Spinal cord (tissue), 10 donors: Measurements from ENCODE around the gene AP3B2. TPM values are rescaled to one million over a fixed set of nuclear protein-coding genes. Genes with fewer than 3 reads are reported as not detected.

ENCODE experiments used
- DNase-seq, 6 donors: peaks; one replicate each; pipeline versions ENCODE4 v3.0.0 to v3.0.0-alpha.2; 2013 to 2015; ENCODE audit warnings: low spot score in 6 of 6, low read depth in 4 of 6
- H3K27ac ChIP-seq: one replicate; pipeline ENCODE4 v1.5.1; 2013; ENCODE audit warnings: low read depth, low read length, control low read depth
- H3K27me3 ChIP-seq: one replicate; pipeline ENCODE4 v1.6.1; 2013; ENCODE audit warnings: low read length; ENCODE audit not compliant: control insufficient read depth, insufficient read depth
- H3K36me3 ChIP-seq: one replicate; pipeline ENCODE4 v1.6.1; 2013; ENCODE audit warnings: low read length; ENCODE audit not compliant: control insufficient read depth, insufficient read depth
- H3K4me1 ChIP-seq: one replicate; pipeline ENCODE4 v1.6.1; 2013; ENCODE audit warnings: low read length; ENCODE audit not compliant: control insufficient read depth, insufficient read depth
- H3K4me3 ChIP-seq: one replicate; pipeline ENCODE4 v1.5.1; 2013; ENCODE audit warnings: low read depth, low read length, control low read depth
- H3K9me3 ChIP-seq: one replicate; pipeline ENCODE4 v1.6.1; 2013; ENCODE audit warnings: low read length; ENCODE audit not compliant: control insufficient read depth, insufficient read depth
- WGBS: methylation state at CpG from one replicate; pipeline ENCODE4 v1.1.5; 2013; ENCODE audit warnings: missing lambda C conversion rate; ENCODE audit not compliant: insufficient coverage; 5-methylcytosine and 5-hydroxymethylcytosine counted together
- polyA plus RNA-seq, 2 donors: library from polyadenylated mRNA; unstranded; fragments of 120-200 nt; gene quantifications; one replicate each; pipeline ENCODE4 v1.2.1, GENCODE V29; 2013; ENCODE audit not compliant: insufficient read length in 2 of 2
- total RNA-seq, 2 donors: library from RNA; depleted of rRNA in 1 of 2; stranded (reverse); fragments of 120-200 nt in 1 of 2; fragments of >200 nt in 1 of 2; gene quantifications; one replicate each; pipeline versions ENCODE4 v1.2.3 to v1.2.4, GENCODE V29; 2013 to 2014
- donor health status: healthy.

Gene AP3B2
- total and polyA plus RNA-seq, 4 donors: 19.3 to 138 (median 71.7) TPM

GRCh38 chr15:82624008-82624407 is 85.7 kb downstream of the AP3B2 start:
- no peak overlapping the region for H3K4me3 ChIP-seq
- H3K27me3 ChIP-seq: no peaks in the 10 kb centered on the region
- no peaks in the 10 kb centered on the region for H3K4me1 ChIP-seq
- no peaks in the 10 kb centered on the region for H3K9me3 ChIP-seq
- no peaks in the 10 kb centered on the region for H3K36me3 ChIP-seq
- 81% methylated on average over 2 of the region's 2 CpGs for WGBS
- no peak overlapping the region for H3K27ac ChIP-seq
- no peak for DNase-seq

GRCh38 chr15:82621970-82622369 is 87.7 kb downstream of the AP3B2 start:
- Histone ChIP-seq H3K4me1 (no peaks in the 10 kb centered on the region), H3K27me3 (no peaks in the 10 kb centered on the region), H3K27ac (no peak overlapping the region), H3K36me3 (no peaks in the 10 kb centered on the region), H3K4me3 (no peak overlapping the region), H3K9me3 (no peaks in the 10 kb centered on the region)
- WGBS: 50% methylated on average over 1 of the region's 1 CpG
- no peak for DNase-seq

- H3K36me3 ChIP-seq: no peaks in the 10 kb centered on the region
- no peaks in the 10 kb centered on the region for H3K9me3 ChIP-seq
- no peak overlapping the region for H3K4me3 ChIP-seq
- no peaks in the 10 kb centered on the region for H3K27me3 ChIP-seq
- DNase-seq: no peak
- H3K4me1 ChIP-seq: no peaks in the 10 kb centered on the region
- 68% methylated on average over 8 of the region's 12 CpGs for WGBS
- no peak overlapping the region for H3K27ac ChIP-seq
Measured at GRCh38 chr15:82613747-82614146, 95.9 kb downstream of the AP3B2 start.

GRCh38 chr15:82611348-82611747 is 98.3 kb downstream of the AP3B2 start:
- Histone ChIP-seq H3K27ac (no peak overlapping the region), H3K4me1 (no peaks in the 10 kb centered on the region), H3K36me3 (no peaks in the 10 kb centered on the region), H3K27me3 (no peaks in the 10 kb centered on the region), H3K9me3 (no peaks in the 10 kb centered on the region), H3K4me3 (no peak overlapping the region)
- 90% methylated on average over 2 of the region's 4 CpGs for WGBS
- DNase-seq: no peak

Other genes with a start within 250 kb of the AP3B2 start
- gene RPS17, start 169.4 kb downstream of the AP3B2 start, total RNA-seq: 1,000 to 10,000 TPM in 1 of 2 donors, 100 to 1,000 TPM in 1; 815 to 2,786 TPM
- gene RPS17, start 169.4 kb downstream of the AP3B2 start, polyA plus RNA-seq: 1,000 to 10,000 TPM; 1,198 to 1,270 TPM
- 10 to 100 TPM in 1 of 2 donors, 1 to 10 TPM in 1; 5.1 to 11.0 TPM for gene CPEB1, start 62.5 kb downstream of the AP3B2 start, total RNA-seq
- gene CPEB1, start 62.5 kb downstream of the AP3B2 start, polyA plus RNA-seq: 1 to 10 TPM; 8.1 to 8.2 TPM
- under 1 TPM in 1 of 2 donors, not detected in 1; 0.06 TPM for gene FSD2, start 96.2 kb upstream of the AP3B2 start, total RNA-seq
- under 1 TPM; 0.36 to 0.63 TPM for gene FSD2, start 96.2 kb upstream of the AP3B2 start, polyA plus RNA-seq
- gene WHAMM, start 99.8 kb upstream of the AP3B2 start, total RNA-seq: 1 to 10 TPM; 4.4 to 5.1 TPM
- gene WHAMM, start 99.8 kb upstream of the AP3B2 start, polyA plus RNA-seq: 1 to 10 TPM; 9.4 to 9.8 TPM
- 10 to 100 TPM; 29.6 to 36.0 TPM for gene HOMER2, start 242.8 kb upstream of the AP3B2 start, total RNA-seq
- 10 to 100 TPM; 22.4 to 25.9 TPM for gene HOMER2, start 242.8 kb upstream of the AP3B2 start, polyA plus RNA-seq